Stimulated activated CD4-positive, alpha-beta T cell treated with anti-CD3 and anti-CD28 coated beads, Interleukin-2, amount 100 ng/mL, for 24 hours (primary cell): ENCODE measurements around the gene SFXN3.

ENCODE experiments used
- DNase-seq, 2 donors: peaks; one replicate each; pipeline ENCODE4 v3.0.0-alpha.2; 2020

The SFXN3 gene

GRCh38 chr10:101085846-101086245 lies 54.8 kb downstream of the SFXN3 start:
- DNase-seq: no peak

DNA sequence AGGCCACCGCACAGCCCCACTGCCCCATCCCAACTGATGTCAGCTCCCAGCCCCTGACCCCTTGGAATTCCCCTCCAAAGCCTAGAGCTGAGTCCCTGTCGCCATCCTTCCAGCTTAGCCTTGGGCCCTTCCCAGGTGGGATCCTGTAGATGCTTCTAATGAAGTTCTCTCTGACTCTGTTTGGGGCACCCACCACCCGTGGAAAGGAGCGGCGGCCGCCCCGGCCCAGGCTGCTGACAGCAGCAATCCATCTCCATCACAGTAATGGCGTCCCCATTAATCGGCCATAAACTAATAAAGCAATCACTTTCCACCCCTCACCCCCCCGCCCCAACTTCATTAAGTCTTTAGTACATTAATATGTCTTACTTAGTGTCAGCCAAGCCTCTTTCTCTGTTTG lies 56.3 kb downstream of the SFXN3 start:
- no peak for DNase-seq

GRCh38 chr10:101087965-101088364 lies 56.9 kb downstream of the SFXN3 start:
- DNase-seq: no peak

DNA sequence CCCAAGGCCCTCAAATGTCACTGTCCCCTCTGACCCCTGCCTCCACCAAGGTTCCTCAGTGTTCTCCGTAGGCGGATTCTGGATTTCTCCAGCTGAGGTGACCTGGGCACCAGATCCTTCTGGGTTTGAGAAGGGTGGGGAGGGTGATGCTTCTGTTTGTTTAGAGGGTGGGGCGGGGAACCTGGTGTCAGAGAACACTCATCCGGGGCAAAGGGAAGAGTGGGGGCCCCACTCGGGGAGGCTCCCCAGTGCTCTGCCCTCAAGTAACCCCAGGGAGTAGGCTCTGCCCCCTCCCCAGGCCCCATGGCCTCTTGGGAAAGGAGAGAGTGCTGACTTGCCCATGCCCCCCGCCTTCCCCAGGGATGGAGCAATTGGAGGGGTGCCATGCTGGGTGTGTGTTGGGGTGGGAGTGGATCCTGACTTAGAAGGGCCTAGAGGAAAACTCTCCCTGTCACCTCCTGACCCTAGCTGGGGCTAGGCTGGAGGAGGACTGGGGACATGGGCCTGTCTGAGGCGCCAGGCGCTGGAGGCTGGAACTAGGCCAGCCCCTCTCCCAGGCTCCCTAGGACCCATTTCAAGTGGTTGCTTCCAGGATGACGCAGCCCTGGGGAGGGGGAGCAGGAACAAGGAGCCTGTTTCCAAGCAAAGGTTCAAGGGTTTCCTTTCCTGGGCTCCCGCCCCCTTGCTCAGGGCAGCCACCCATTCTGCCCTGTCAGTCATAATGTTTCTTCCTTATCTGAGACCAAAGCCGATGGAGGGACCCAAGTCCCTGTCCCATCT lies 58.7 kb downstream of the SFXN3 start:
- no peak for DNase-seq

- DNase-seq: no peak
These were observed 59.6 kb downstream of the SFXN3 start for GRCh38 chr10:101090597-101090996.
